Forelimb muscle (tissue), 1 donor: ENCODE results near the gene AOPEP. TPM values are rescaled to one million over a fixed set of nuclear protein-coding genes. Genes with fewer than 3 reads are reported as not detected.

Experiments used
- DNase-seq: peaks from one replicate; pipeline ENCODE4 v3.0.0-alpha.2; 2013; ENCODE audit warnings: low read depth
- polyA plus RNA-seq: library from polyadenylated mRNA; unstranded; fragments of 120-200 nt; gene quantifications from one replicate; pipeline ENCODE4 v1.2.1, GENCODE V29; 2013; ENCODE audit not compliant: insufficient read length

The AOPEP gene
- polyA plus RNA-seq, 1 donor = 43.0 TPM

DNA sequence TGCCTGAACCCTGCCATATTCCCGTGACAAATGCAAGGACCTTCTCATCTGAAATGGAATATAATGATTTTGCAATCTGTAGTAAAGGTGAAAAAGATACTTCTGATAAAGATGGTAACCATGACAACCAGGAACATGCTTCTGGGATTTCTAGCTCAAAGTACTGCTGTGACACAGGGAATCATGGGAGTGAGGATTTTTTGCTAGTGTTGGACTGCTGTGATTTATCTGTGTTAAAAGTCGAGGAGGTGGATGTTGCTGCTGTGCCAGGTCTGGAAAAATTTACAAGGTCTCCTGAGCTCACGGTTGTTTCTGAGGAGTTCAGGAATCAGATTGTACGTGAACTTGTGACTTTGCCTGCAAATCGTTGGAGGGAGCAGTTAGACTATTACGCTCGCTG, 33.5 kb downstream of the AOPEP start:
- no peak for DNase-seq

DNA sequence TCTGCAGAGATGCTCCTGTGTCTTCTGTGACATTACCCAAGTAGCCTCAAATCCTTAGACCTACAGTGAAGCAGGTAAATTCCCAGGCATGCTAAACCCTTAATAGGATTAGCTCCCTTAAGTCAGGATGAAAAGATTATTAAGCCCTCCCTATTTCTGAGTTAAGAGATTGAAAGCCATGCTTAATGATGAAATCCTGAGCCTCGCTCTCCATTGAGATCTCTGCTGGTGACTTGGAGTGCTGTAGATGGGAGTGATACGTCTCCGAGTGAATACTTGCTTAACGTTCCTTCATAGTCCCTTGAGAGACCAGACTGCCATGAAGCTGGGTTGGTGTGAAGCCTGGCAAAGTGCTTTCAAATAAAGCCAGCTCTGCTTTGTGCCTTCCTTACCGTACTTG, 34.2 kb downstream of the AOPEP start:
- no peak for DNase-seq

DNA sequence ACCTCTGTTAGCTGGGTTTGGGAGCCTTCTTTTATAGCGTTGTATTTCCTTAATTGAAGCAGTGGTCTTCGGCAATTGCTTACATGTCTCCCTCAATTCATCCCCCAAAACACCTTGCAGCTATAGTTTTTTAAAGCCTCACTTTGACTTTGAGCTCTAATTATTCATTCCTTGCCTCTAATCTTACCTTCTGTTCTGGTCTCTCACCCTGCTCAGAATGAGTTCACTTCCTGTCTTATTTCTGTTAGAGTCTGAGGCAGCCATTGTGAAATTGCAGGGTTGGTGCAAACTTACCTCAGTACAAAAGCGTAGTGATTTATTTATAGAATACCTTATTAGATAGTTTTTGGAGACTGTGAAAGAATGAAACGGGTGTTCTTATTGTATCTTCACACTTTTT, 35.0 kb downstream of the AOPEP start:
- no peak for DNase-seq

DNA sequence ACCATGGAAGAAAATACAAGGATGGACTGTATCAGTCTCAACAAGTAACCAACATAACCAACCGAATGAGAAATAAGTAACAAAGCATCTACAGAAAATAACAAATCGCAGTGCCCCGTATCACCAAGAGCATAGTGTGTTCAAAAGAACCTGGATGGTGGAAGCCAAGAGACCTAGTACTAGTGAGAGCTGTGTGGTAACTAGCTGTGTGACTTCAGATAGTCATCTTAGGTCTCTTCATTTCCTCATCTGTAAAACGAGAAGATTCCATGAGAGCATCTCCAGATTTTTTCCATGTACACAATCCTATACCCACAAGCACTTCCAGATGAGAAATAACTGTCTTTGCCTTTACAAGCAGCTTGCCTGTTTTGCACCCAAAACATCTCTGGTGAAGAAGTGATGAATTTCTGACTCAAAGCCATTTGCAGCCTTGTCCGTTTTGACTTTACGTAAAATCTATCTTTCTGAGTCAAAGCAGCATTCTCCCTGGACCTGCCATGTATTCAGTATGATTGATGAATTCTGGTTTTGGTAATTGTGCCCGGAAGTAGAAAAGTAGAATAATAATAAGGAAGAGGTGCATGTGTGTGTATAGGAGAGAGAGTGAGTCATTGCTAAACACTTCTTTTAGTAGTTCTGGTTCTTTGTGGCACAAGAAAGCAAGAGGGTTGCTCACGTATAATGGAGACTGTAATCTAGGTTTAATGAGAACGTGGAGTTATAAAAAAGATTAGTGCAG, 41.0 kb downstream of the AOPEP start:
- no peak for DNase-seq

DNA sequence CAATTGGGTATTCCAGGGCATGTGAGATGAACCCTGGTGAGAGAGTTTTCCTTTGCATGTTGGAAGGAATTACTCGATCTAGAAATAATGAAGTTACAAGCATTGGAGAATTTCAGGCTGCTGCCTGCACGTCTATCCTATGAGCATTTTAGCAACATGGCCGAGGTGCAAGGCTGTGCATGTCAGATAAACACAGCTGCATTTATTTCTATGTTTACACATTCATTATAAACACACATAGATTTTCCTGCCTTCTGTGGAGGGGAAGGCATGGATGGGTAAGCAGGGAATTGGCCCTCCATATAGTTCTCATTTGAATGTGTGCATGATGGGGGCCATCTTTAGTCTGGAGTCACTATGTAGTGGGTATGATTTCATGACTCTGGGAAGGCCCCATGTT, 42.3 kb downstream of the AOPEP start:
- no peak for DNase-seq

DNA sequence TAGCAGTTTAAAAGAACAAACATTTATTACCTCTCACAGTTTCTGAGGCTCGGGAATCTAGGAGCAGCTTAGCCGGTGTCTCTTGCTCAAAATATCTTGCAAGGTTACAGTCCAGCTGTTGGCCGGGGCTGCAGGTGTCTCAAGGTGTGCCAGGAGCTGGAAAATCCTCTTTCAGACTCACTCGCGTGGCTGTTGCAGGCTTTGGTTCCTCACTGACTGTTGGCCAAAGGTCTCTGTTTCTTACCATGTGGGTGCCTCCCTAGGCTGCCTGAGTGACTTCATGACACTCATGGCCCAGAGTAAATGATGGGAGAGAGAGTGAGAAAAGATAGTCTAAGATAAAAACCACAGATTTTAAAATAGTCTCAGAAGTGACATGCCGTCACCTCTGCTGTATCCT, 43.8 kb downstream of the AOPEP start:
- DNase-seq = no peak

DNA sequence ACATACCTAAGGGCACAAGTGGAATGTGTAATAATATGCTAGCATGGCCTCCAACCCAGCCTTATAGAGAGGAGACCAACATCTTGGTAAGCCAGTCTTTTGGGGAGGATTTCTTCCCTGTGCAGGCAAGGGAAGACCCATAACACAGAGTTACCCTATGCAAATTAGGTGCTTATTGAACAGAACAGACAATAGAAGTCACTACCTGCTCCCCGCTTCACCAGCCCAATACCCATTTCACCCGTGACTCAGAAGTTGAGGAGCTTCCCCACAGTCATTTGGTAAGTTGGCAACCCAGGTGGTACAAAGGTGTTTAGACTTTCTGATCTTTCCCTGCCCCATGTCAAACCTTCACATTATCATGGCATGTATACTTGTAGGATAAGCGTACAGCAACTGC, 44.6 kb downstream of the AOPEP start:
- no peak for DNase-seq

DNA sequence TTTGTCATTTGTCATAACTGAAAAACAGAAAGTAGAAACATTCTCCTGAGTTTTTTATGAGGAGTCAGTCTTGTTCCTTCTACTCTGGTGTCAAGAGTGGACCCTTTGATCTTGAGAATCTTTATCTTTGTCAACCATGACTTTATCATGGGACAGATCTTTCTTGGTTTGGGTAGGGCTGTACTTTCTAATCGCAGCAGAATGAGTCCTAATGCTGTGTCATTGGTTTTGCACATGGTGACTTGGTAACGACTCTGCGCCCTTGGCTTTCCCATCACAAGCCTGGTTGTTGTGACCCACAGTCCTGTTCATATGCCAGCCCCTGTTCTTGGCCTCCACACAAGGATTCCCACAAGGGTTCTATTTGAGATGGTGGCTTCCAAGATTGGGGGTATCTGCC, 45.6 kb downstream of the AOPEP start:
- no peak for DNase-seq

DNA sequence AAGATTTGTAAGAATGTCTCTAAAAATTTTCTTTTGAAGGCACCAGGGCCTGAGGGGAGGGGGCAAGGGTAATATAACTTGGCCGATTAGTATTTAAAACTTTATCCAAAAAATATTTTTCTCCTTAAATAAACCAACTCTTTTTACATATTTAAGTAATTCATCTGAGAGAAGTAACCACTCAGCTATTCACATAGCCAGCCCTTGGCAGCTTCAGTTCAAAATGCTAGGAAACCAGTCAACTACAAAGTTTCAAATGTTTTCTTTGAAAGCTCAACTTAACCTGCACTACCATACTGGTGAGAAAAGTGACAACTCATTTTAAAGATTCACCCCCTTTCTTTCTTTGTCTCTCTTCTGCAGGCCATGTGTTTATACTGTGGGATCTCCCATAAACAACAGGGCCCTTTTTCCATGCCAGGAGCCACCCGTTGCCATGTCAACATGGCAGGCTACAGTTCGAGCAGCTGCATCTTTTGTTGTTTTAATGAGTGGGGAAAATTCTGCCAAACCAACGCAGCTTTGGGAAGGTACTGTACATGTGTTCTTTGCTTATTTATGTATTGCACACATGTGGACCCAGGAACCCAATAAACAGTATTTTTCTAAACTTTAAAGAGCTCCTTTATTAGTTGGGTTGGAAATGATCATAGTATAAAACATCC, 46.3 kb downstream of the AOPEP start:
- DNase-seq = peak; percentile 29

DNA sequence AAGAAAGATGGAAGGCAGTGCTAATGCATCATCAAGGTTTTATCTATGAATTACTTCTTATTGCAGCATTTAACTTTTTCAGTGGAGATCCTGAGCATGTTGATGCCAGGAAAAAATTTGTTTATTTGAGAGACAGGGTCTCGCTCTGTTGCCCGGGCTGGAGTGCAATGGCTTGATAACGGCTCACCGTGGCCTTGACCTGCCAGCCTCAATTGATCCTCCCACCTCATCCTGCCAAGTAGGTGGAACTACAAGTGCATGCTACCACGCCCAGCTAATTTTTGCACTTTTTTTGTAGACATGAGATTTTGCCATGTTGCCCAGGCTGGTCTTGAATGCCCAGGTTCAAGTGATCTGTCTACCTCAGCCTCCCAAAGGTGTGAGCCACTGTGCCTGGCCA, 47.2 kb downstream of the AOPEP start:
- DNase-seq = no peak

DNA sequence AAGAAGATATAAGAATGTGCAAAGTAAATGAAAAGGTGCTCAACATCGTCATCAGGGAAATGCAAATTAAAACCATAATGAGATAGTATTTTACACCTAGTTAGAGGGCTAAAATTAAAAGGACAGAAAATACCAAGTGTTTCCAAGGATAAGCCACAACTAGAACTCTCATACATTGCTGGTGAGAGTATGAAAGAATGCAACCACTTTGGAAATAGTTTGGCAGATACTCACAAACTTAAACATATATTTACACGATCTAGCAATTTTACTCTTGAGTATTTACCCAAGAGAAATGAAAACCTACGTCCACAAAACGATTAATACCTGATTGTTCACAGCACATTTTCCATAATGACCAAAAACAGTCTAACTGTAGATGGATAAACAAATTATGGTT, 51.5 kb downstream of the AOPEP start:
- no peak for DNase-seq

DNA sequence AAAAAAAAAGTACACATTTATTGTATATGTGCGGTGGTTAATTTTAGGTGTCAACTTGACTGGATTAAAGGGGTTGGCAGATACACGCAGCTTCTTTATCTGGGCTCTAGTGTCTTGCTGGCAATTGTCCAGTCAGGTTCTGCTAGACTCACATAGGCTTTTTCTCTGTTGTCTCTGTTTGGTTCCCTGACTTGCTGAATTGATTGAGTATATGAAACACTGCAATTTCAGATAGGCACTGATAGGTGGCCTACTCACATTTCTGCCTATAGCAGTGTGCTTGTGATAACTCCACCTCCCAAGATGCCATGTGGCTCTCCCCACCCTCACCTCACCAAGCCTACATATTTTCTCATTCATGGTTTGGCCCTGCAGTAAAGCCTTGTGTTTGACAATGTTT, 52.5 kb downstream of the AOPEP start:
- DNase-seq = no peak

DNA sequence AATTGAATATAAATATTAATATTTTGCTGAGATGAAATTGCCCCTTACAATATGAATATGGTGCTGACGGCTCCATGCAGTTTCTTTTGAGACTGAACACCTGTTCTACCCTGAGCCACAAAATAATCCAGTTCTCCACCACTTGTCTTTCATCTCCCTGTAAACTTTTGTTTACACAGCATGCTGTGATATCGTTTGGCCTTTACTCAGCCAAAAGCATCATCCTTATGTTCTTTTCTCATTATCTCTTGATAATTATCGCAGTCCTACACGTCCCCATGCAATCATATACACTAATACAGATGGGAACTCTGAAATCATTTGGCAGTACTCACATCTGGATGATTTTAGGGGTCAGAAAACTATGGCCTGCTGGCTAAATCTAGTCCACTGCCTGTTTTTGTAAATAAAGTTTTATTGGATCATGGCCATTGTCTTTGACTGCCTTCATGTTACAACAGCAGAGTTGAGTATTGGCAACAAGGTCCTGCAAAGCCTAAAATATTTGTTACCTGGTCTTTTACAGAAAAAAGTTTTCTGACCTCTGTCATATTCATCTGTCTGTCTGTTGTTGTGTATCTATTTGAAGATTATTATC, 53.3 kb downstream of the AOPEP start:
- DNase-seq = no peak

DNA sequence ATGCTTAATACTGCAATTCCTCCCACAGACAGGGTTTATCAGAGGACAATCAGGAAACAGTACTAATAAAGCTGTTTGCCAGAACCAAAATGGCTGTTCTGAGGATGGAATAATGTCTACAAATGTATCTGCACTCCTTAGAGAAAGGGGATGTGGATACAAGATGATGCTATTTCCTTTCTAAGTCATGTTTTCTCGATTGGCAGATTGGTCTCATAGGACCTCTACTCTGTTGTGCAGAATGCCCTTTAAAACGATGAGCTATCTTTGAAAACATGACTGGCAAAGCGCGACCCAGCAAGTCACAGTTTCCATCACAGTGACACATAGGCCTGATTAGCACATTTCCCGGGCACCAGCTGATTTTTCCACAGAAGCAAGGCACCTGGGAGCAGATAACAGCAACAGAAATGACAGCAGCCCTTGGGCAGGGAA, 54.0 kb downstream of the AOPEP start:
- DNase-seq = no peak

DNA sequence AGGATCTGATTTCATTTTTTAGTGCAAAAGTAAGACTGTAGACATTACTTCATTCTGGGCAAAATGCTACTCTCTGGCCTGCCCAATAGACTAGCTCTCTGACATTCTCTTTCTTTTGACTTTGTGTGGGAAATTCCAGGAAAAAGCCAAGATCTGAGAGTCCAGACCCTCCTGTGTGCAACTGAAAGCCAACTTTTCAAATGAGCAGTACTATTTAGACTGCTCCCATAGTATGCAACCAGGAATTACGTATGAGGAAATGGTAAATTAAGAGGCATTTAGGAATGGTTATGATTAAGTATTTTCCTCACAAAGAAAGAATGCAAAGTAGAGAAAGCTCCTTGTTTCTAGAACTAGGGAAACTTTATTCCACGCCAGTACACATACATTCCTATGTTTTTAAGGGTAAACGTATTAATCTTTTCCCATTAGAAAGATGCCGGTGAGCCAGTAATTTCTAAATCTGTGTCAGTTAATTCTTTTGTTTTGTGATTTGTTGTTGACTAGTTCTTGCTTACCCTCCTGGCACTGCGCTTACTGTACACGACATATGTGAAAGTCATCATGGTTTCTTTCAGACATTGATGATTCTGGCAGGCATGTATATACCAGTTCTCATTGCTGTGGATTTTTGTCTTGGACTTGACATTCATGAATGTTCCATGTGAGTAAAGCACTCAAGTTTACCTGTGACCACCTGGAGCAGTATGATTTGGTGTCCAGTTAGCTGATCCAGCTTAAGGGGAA, 56.0 kb downstream of the AOPEP start:
- no peak for DNase-seq

DNA sequence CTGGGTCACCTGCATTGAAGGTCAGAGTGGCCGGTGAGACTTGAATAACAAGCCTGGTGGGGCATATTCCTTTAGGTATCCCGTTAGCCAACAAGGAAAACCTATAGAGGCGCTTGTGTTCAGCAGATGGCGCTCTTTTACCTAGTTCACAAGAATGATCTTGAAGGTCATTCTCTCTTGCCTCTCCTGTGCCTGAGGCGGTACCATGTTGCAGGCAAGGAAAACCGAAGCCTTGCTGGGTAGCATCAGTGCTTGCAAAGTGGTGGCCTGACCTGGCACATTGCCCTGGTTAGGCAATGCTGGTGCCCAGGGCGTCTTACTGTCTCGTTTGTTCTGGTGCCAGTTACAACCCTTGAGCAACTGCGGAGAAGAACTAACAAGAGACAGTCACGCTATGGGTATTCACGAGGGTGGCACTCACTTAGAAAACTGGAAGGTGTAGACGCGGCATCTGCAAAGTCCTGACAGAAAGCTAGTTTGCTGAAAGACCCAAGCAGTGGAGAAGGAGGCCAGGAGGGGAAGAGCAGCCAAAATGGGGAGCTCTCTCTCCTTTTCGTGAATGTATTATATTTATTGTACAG, 56.7 kb downstream of the AOPEP start:
- DNase-seq = peak; percentile 43

DNA sequence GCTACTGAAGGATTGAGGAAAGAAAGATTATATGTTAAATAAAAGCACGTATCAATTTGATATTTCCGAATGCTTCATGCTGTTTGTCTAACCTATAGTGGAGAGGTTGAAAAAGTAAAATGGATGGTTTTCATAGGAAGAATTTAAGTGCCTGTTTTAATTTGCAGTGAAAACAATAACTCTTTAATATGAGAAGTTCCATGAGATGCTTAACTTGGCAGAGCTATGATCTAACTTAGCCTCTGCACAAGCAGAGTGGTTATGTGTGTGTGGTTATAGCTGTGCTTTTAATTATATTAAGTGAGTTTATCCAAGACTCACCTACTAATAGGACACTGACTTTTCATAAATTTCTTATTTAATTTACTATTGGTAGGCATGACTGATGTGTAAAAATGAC, 57.4 kb downstream of the AOPEP start:
- no peak for DNase-seq

DNA sequence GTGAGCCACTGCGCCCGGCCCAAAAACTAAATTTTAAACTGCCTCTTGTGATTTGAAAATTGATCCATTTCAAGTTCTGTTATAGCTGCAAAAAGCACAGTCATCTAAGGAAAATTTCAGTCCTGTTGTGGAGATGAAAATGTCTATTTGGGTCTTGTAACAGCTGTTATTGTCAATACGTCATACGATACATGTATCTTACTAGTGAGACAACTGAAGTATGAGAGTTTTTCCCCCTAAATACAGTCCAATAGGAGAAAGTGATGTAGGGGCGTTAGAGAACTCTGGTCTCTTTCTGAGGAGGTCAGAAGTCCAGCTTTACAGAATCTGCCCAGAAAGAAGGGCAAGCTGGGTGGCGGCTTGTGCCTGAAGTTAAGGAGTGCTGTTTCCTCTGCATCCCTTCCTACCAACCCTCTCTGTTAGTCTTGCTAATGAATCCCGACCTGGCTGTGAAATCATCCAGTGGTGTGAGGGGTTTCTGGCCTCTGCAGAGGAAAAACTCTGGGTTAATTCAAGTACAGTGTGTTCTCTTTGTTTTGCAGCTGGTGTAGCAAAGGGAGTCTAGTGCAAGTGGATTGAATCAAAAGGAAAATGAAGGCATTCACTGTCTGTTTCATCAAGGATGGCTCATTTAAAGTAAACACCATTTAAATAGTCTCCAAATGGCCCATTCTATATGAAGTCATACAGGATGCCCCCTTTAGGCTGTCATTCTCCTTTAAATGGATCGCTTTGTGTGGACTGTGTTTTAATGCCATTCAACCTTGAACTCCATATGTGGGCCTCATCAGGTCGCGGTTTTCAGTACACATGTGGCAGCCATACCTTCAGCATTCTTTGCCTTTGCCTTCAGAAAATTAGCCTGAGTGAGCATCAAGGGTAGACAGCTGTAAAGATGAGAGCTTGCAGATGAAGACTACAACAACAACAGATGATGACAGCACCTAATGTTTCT, 59.0 kb downstream of the AOPEP start:
- no peak for DNase-seq

DNA sequence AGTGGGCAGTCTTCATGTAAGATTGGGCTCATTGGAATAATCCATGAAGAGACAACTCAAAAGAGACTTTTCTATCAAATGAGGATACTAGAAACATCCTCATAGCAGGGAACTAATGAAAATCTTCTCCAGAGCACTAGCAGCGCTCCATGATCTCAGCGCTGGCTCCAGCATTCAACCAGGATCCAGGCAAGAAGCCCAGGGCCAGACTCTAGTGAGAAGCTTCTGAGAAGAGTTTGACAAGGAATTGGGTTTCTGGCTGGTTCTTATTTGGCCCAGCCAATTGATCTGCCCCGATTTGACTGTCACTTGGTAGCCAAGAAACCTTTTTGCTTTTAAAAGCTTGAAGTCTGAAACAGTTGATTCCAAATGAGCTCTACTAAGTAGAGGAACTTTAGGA, 60.1 kb downstream of the AOPEP start:
- DNase-seq = no peak

DNA sequence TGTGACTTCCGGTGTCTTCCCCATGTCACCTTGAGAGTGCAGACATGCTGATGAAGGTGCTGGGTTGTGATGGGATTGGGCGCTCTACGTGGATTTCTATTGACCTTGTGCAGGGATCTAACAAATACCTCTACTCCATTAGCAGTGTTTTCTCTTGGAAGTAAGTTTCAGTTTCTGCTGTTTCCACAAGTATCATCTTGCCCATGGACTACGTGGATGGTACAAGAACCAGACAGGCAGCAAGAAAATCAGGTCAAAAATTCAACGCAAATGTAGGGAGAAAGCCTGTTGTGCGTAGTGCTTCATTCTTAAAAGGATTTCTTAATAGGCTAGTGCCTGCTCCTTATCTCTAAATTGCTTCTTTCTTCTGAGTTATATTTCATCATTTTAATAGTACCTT, 60.8 kb downstream of the AOPEP start:
- no peak for DNase-seq

DNA sequence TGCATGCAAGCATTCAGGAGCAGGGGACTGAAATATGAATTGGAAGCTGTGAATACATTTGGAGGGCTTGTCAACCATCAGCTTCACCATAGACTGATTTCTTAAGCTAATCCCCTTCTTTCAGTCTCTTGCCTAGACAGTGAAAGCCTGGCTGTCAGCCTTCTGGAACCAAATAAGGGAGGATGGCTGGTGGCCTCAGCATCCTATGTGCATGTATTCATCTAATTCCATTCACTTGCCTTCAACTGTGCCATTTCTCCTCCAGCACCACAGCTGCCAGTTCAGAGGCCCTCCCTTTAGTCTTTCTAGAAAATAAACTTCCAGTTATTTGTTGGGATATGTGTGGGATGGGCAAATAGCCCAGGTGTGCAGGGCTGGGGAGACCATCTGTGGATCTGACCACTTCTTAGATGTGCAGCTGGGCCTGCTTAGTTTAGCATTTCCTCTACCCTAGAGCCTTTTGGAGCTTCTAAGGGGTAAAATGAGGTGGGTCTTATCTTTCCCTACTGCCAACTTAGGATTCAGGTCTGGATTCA, 62.1 kb downstream of the AOPEP start:
- DNase-seq = no peak
